Gastroesophageal sphincter (tissue), 3 donors: Measurements from ENCODE around the gene CCL24.

Experiments
- POLR2A ChIP-seq, 2 donors: fragments of 450-650 bp; IDR thresholded peaks; one replicate each; pipeline ENCODE4 v1.6.1; 2017; ENCODE audit warnings: antibody characterized with exemption in 2 of 2, mild to moderate bottlenecking in 2 of 2, moderate library complexity in 1 of 2
- TF ChIP-seq, protein P1 (sequence below), 4 experiments: fragments of 200-600 bp in 2 of 4; fragments of 450-650 bp in 2 of 4; sonication (generic) in 1 of 4; IDR thresholded peaks; one replicate each; pipeline ENCODE4 v1.5.1; 2017 to 2019; ENCODE audit warnings: antibody characterized with exemption in 4 of 4, mild to moderate bottlenecking in 2 of 4, moderate library complexity in 2 of 4

DNA sequence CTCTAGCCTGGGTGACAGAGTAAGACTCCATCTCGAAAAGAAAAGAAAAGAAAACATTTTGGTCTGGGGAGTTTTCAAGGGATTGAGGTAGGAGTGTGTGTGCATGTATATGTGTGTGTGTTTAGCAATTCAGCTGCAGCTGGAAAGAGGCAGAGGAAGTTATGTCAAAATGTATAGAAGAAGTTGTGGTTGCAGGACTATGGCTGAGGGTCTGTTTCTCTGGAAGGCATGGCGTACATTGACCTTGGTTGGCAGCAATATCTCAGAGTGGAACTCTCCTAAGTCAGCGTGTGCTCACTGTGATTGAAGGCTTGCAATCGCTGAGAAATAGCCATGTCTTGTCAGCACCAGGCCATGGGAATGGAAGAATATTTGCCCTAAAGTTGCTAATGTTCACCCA, 36.6 kb upstream of the CCL24 start:
- TF ChIP-seq, protein P1, sequence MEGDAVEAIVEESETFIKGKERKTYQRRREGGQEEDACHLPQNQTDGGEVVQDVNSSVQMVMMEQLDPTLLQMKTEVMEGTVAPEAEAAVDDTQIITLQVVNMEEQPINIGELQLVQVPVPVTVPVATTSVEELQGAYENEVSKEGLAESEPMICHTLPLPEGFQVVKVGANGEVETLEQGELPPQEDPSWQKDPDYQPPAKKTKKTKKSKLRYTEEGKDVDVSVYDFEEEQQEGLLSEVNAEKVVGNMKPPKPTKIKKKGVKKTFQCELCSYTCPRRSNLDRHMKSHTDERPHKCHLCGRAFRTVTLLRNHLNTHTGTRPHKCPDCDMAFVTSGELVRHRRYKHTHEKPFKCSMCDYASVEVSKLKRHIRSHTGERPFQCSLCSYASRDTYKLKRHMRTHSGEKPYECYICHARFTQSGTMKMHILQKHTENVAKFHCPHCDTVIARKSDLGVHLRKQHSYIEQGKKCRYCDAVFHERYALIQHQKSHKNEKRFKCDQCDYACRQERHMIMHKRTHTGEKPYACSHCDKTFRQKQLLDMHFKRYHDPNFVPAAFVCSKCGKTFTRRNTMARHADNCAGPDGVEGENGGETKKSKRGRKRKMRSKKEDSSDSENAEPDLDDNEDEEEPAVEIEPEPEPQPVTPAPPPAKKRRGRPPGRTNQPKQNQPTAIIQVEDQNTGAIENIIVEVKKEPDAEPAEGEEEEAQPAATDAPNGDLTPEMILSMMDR (IDR thresholded peaks at IDR 0.05) = no peak
- no peak for TF ChIP-seq POLR2A (IDR thresholded peaks at IDR 0.05)
